HCT116 (cell line): ENCODE measurements around the gene PHF21A. TPM values are rescaled to one million over a fixed set of nuclear protein-coding genes. Genes with fewer than 3 reads are reported as not detected.

Experiments
- ATAC-seq: fragments of 200-7000 bp; cut with Tn5 transposase; 2 replicates; pipeline ENCODE4 v1.9.1; 2020; ENCODE audit warnings: mild to moderate bottlenecking, moderate library complexity
- BruUV-seq: library from RNA; stranded (reverse); fragments of 400-500 nt; replicated peaks from 2 replicates; lab custom pipeline; 2021; lab: Mats Ljungman, UMichigan
- CTCF ChIA-PET: fragments of 300-600 bp; sonication (Branson Sonifier 250); formaldehyde crosslinking; loops from one replicate; lab custom pipeline; 2021; ENCODE audit warnings: antibody characterized with exemption; lab: Charles Lee
- POLR2A ChIA-PET: fragments of 300-600, 350-600 bp; sonication (Branson Sonifier 250); formaldehyde crosslinking; loops from one replicate; lab custom pipeline; 2021; ENCODE audit warnings: antibody characterized with exemption; lab: Charles Lee
- RAD21 ChIA-PET, 2 experiments: fragments of 300-600 bp; sonication (Branson Sonifier 250); formaldehyde crosslinking; loops; one replicate each; lab custom pipeline; 2023; ENCODE audit warnings: low total read pairs in 2 of 2; ENCODE audit not compliant: uncharacterized antibody in 2 of 2, unreplicated experiment in 2 of 2, low non-redundant PET in 1 of 2; lab: Charles Lee
- DNase-seq: peaks from one replicate; pipeline ENCODE4 v3.0.0-alpha.2; 2010; ENCODE audit warnings: low read depth, low spot score
- H2AFZ ChIP-seq: fragments of 200-600 bp; shearing (Covaris generic), sonication (generic); 2 replicates; pipeline ENCODE4 v1.6.1; 2017; ENCODE audit warnings: low read depth, mixed run types, mixed read lengths, antibody characterized with exemption, low read length; ENCODE audit not compliant: poor library complexity, severe bottlenecking
- H3K27ac ChIP-seq: 2 replicates; pipeline ENCODE4 v1.5.1; 2012; ENCODE audit warnings: low read depth, low read length
- H3K27me3 ChIP-seq: fragments of 200-600 bp; sonication (generic); 2 replicates; pipeline ENCODE4 v1.6.1; 2016; ENCODE audit warnings: mixed run types, low read length, mixed read lengths; ENCODE audit not compliant: insufficient read depth
- H3K36me3 ChIP-seq, 2 experiments: fragments of 200-500 bp in 1 of 2; fragments of 200-600 bp in 1 of 2; sonication (Bioruptor generic) in 1 of 2; sonication (generic) in 1 of 2; 2 replicates each; pipeline versions ENCODE4 v1.5.1 to v1.6.1; 2014 to 2016; ENCODE audit warnings: low read length in 2 of 2, inconsistent platforms in 1 of 2, mixed read lengths in 1 of 2, mixed run types in 1 of 2; ENCODE audit not compliant: insufficient read depth in 2 of 2, control insufficient read depth in 1 of 2
- H3K4me1 ChIP-seq, 2 experiments: fragments of 200-600 bp in 1 of 2; sonication (generic) in 1 of 2; 2 replicates each; pipeline versions ENCODE4 v1.5.1 to v1.6.1; 2012 to 2017; ENCODE audit warnings: low read length in 2 of 2, inconsistent platforms in 1 of 2, mild to moderate bottlenecking in 1 of 2, mixed read lengths in 1 of 2, mixed run types in 1 of 2, moderate library complexity in 1 of 2; ENCODE audit not compliant: insufficient read depth in 2 of 2, control insufficient read depth in 1 of 2
- H3K4me2 ChIP-seq: fragments of 200-600 bp; sonication (generic); 2 replicates; pipeline ENCODE4 v1.6.1; 2017; ENCODE audit warnings: mixed run types, low read length, mixed read lengths
- H3K4me3 ChIP-seq, 2 experiments: fragments of 200-600 bp in 1 of 2; sonication (generic) in 1 of 2; replicated peaks in 1 of 2; 2 replicates each; pipeline ENCODE4 v1.5.1; 2011 to 2016; ENCODE audit warnings: low read length in 2 of 2, control low read depth in 1 of 2, low read depth in 1 of 2, mild to moderate bottlenecking in 1 of 2, mixed read lengths in 1 of 2, mixed run types in 1 of 2
- H3K79me2 ChIP-seq: fragments of 200-600 bp; sonication (generic); 2 replicates; pipeline ENCODE4 v1.6.1; 2017; ENCODE audit warnings: mild to moderate bottlenecking, mixed run types, low read length, moderate library complexity, mixed read lengths; ENCODE audit not compliant: insufficient read depth
- H3K9ac ChIP-seq: fragments of 200-600 bp; sonication (generic); 2 replicates; pipeline ENCODE4 v1.6.1; 2016; ENCODE audit warnings: low read length, mixed read lengths
- H3K9me2 ChIP-seq: fragments of 200-600 bp; sonication (generic), shearing (Covaris generic); 2 replicates; pipeline ENCODE4 v1.6.1; 2017; ENCODE audit warnings: mixed run types, mild to moderate bottlenecking, moderate library complexity; ENCODE audit not compliant: insufficient read depth
- H3K9me3 ChIP-seq, 2 experiments: fragments of 200-500 bp in 1 of 2; fragments of 200-600 bp in 1 of 2; sonication (Bioruptor generic) in 1 of 2; sonication (generic) in 1 of 2; 2 replicates each; pipeline ENCODE4 v1.6.1; 2014 to 2017; ENCODE audit warnings: low read length in 2 of 2, mixed read lengths in 2 of 2, inconsistent platforms in 1 of 2, low read depth in 1 of 2, mild to moderate bottlenecking in 1 of 2, mixed run types in 1 of 2, moderate library complexity in 1 of 2; ENCODE audit not compliant: control insufficient read depth in 1 of 2, insufficient read depth in 1 of 2
- H4K20me1 ChIP-seq: fragments of 200-600 bp; sonication (generic), shearing (Covaris generic); 2 replicates; pipeline ENCODE4 v1.6.1; 2017; ENCODE audit warnings: mixed run types, mild to moderate bottlenecking, moderate library complexity; ENCODE audit not compliant: insufficient read depth
- ATF3 ChIP-seq: IDR thresholded peaks from 2 replicates; pipeline ENCODE4 v1.6.1; 2012
- CBX3 ChIP-seq: IDR thresholded peaks from 2 replicates; pipeline ENCODE4 v1.6.1; 2012; ENCODE audit warnings: low read depth
- CEBPB ChIP-seq: IDR thresholded peaks from 2 replicates; pipeline ENCODE4 v1.6.1; 2012; ENCODE audit warnings: low read depth
- EZH2 ChIP-seq: fragments of 200-600 bp; sonication (generic); IDR thresholded peaks from 2 replicates; pipeline ENCODE4 v1.6.1; 2017; ENCODE audit warnings: antibody characterized with exemption, mixed run types
- EZH2phosphoT487 ChIP-seq: fragments of 200-600 bp; IDR thresholded peaks from 2 replicates; pipeline ENCODE4 v1.6.1; 2018; ENCODE audit warnings: antibody characterized with exemption, borderline replicate concordance
- FOSL1 ChIP-seq: IDR thresholded peaks from 2 replicates; pipeline ENCODE4 v1.6.1; 2012; ENCODE audit warnings: low read depth
- JUND ChIP-seq: IDR thresholded peaks from 2 replicates; pipeline ENCODE4 v1.6.1; 2012
- POLR2AphosphoS5 ChIP-seq: IDR thresholded peaks from 2 replicates; pipeline ENCODE4 v1.6.1; 2011; ENCODE audit warnings: mild to moderate bottlenecking, low read depth, low read length, moderate library complexity
- RAD21 ChIP-seq: IDR thresholded peaks from 2 replicates; pipeline ENCODE4 v1.6.1; 2012; ENCODE audit warnings: low read depth, mild to moderate bottlenecking
- SIN3A ChIP-seq: IDR thresholded peaks from 2 replicates; pipeline ENCODE4 v1.6.1; 2012; ENCODE audit warnings: low read depth
- SRF ChIP-seq: IDR thresholded peaks from 2 replicates; pipeline ENCODE4 v1.6.1; 2012; ENCODE audit warnings: low read depth
- TCF7L2 ChIP-seq: IDR thresholded peaks from 2 replicates; pipeline ENCODE4 v1.7.0; 2011; ENCODE audit warnings: borderline replicate concordance, inconsistent platforms; ENCODE audit not compliant: insufficient read depth, insufficient read length; ENCODE audit errors: extremely low read depth
- YY1 ChIP-seq: IDR thresholded peaks from 2 replicates; pipeline ENCODE4 v1.6.1; 2011; ENCODE audit warnings: low read length, low read depth, moderate library complexity, mild to moderate bottlenecking; ENCODE audit not compliant: insufficient replicate concordance; ENCODE audit errors: extremely low read depth
- ZNF274 ChIP-seq: fragments of 200-500 bp; sonication (Bioruptor generic); IDR thresholded peaks from 2 replicates; pipeline ENCODE4 v1.6.1; 2014; ENCODE audit warnings: mild to moderate bottlenecking, low read depth, low read length, inconsistent platforms
- intact Hi-C: fragments of 100-400 bp; cut with micrococcal nuclease; formaldehyde crosslinking; loops from 2 replicates; pipeline ENCODE4 v1.10.0; 2022
- total RNA-seq: library from RNA; stranded (reverse); gene quantifications from one replicate; pipeline ENCODE4 v1.2.1, GENCODE V29; 2021; ENCODE audit not compliant: unreplicated experiment
- TF ChIP-seq, protein P1 (sequence below), 3 experiments: fragments of 200-600 bp in 1 of 3; sonication (generic) in 1 of 3; IDR thresholded peaks in 2 of 3; conservative IDR thresholded peaks in 1 of 3; 2 replicates each; pipeline ENCODE4 v1.5.1; 2012 to 2017; ENCODE audit warnings: low read depth in 2 of 3, low read length in 2 of 3, antibody characterized with exemption in 1 of 3, borderline replicate concordance in 1 of 3, control low read depth in 1 of 3, mild to moderate bottlenecking in 1 of 3, mixed read lengths in 1 of 3, mixed run types in 1 of 3, moderate library complexity in 1 of 3; ENCODE audit not compliant: insufficient read depth in 1 of 3
- TF ChIP-seq, protein P2 (sequence below): IDR thresholded peaks from 2 replicates; pipeline ENCODE4 v1.6.1; 2012; ENCODE audit warnings: low read depth

The PHF21A gene
- total RNA-seq, 1 experiment from 2014 or later: 27.0 TPM

GRCh38 chr11:46055371-46055770 lies 65.9 kb downstream of the PHF21A start:
- DNase-seq (no peak), ATAC-seq (no peak)
- intact Hi-C loops: no loop called here
- Histone ChIP-seq H3K9me3 (no peaks in the 10 kb centered on the region), H3K79me2 (no peaks in the 10 kb centered on the region), H2AFZ (no peak overlapping the region), H3K27me3 (no peaks in the 10 kb centered on the region), H3K36me3 (no peaks in the 10 kb centered on the region), H3K4me2 (no peak overlapping the region), H3K4me3 (no peak overlapping the region), H3K4me1 (peaks cover 0 to under 1% of the 10 kb centered on the region in 2 experiments; a peak in 1 of 4 replicates), H3K9me2 (no peaks in the 10 kb centered on the region), H4K20me1 (no peaks in the 10 kb centered on the region), H3K27ac (no peak overlapping the region), H3K9ac (no peak overlapping the region)
- POLR2A ChIA-PET: no interaction called here
- BruUV-seq: no TSS peak
- CTCF ChIA-PET: interaction anchor here (1.0 kb wide), 1 partner anchor 49 kb away, joined by 4 read pairs; no protein-coding TSS in a partner anchor
- RAD21 ChIA-PET: no interaction called here
- no peak for TF ChIP-seq JUND
- no peak for TF ChIP-seq SIN3A
- no peak for TF ChIP-seq FOSL1
- TF ChIP-seq CEBPB: no peak
- TF ChIP-seq CBX3: no peak
- TF ChIP-seq ATF3: no peak
- TF ChIP-seq, protein P1, sequence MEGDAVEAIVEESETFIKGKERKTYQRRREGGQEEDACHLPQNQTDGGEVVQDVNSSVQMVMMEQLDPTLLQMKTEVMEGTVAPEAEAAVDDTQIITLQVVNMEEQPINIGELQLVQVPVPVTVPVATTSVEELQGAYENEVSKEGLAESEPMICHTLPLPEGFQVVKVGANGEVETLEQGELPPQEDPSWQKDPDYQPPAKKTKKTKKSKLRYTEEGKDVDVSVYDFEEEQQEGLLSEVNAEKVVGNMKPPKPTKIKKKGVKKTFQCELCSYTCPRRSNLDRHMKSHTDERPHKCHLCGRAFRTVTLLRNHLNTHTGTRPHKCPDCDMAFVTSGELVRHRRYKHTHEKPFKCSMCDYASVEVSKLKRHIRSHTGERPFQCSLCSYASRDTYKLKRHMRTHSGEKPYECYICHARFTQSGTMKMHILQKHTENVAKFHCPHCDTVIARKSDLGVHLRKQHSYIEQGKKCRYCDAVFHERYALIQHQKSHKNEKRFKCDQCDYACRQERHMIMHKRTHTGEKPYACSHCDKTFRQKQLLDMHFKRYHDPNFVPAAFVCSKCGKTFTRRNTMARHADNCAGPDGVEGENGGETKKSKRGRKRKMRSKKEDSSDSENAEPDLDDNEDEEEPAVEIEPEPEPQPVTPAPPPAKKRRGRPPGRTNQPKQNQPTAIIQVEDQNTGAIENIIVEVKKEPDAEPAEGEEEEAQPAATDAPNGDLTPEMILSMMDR (IDR thresholded peaks at IDR 0.05 in 2 of 3, conservative IDR thresholded peaks at IDR 0.05 in 1 of 3; ENCODE audit: borderline replicate concordance in 1 of 3, insufficient read depth in 1 of 3, low read depth in 2 of 3, low read length in 2 of 3): no peak
- no peak for TF ChIP-seq ZNF274
- no peak for TF ChIP-seq RAD21
- no peak for TF ChIP-seq SRF
- no peak for TF ChIP-seq YY1
- TF ChIP-seq, protein P2, sequence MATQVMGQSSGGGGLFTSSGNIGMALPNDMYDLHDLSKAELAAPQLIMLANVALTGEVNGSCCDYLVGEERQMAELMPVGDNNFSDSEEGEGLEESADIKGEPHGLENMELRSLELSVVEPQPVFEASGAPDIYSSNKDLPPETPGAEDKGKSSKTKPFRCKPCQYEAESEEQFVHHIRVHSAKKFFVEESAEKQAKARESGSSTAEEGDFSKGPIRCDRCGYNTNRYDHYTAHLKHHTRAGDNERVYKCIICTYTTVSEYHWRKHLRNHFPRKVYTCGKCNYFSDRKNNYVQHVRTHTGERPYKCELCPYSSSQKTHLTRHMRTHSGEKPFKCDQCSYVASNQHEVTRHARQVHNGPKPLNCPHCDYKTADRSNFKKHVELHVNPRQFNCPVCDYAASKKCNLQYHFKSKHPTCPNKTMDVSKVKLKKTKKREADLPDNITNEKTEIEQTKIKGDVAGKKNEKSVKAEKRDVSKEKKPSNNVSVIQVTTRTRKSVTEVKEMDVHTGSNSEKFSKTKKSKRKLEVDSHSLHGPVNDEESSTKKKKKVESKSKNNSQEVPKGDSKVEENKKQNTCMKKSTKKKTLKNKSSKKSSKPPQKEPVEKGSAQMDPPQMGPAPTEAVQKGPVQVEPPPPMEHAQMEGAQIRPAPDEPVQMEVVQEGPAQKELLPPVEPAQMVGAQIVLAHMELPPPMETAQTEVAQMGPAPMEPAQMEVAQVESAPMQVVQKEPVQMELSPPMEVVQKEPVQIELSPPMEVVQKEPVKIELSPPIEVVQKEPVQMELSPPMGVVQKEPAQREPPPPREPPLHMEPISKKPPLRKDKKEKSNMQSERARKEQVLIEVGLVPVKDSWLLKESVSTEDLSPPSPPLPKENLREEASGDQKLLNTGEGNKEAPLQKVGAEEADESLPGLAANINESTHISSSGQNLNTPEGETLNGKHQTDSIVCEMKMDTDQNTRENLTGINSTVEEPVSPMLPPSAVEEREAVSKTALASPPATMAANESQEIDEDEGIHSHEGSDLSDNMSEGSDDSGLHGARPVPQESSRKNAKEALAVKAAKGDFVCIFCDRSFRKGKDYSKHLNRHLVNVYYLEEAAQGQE: no peak
- TF ChIP-seq POLR2AphosphoS5: no peak
- no peak for TF ChIP-seq EZH2
- no peak for TF ChIP-seq EZH2phosphoT487
- TF ChIP-seq TCF7L2: no peak
